ENCODE results near the gene ALDH7A1. TPM values are rescaled to one million over a fixed set of nuclear protein-coding genes. Genes with fewer than 3 reads are reported as not detected.

ALDH7A1 gene
- total RNA-seq, 1 donor from 2014 or later: 63.6 TPM

DNA sequence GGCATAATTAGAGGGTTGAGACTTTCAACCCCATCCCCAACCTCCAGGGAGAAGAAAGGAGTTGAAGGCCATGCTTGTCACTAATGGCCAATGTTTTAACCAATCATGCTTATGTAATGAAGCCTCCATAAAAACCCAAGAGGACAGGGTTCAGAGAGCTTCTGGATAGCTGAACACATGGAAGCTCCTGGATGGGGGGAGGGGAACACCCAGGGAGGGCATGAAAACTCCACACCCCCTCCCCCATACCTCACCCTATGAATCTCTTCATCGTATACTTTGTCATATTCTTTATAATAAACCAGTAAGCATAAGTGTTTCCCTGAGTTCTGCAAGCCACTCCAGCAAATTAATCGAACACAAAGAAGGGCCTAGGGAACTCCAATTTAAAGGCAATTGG, 81.7 kb downstream of the ALDH7A1 start:
- peaks cover 42% of the 10 kb centered on the region for H3K4me1 ChIP-seq
- no peaks in the 10 kb centered on the region for H3K9me3 ChIP-seq
- H3K27ac ChIP-seq: peak overlapping the region; percentile 77
- peak in 1 of 2 donors; percentile 82 for DNase-seq (ENCODE audit: extremely low spot score in 2 of 2)
- TF ChIP-seq POLR2A (IDR thresholded peaks at IDR 0.05) (no peak), POLR2AphosphoS5 (IDR thresholded peaks at IDR 0.05; ENCODE audit: insufficient read depth in 1 of 2, low read depth in 1 of 2) (no peak)
- TF ChIP-seq, protein P1, sequence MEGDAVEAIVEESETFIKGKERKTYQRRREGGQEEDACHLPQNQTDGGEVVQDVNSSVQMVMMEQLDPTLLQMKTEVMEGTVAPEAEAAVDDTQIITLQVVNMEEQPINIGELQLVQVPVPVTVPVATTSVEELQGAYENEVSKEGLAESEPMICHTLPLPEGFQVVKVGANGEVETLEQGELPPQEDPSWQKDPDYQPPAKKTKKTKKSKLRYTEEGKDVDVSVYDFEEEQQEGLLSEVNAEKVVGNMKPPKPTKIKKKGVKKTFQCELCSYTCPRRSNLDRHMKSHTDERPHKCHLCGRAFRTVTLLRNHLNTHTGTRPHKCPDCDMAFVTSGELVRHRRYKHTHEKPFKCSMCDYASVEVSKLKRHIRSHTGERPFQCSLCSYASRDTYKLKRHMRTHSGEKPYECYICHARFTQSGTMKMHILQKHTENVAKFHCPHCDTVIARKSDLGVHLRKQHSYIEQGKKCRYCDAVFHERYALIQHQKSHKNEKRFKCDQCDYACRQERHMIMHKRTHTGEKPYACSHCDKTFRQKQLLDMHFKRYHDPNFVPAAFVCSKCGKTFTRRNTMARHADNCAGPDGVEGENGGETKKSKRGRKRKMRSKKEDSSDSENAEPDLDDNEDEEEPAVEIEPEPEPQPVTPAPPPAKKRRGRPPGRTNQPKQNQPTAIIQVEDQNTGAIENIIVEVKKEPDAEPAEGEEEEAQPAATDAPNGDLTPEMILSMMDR (IDR thresholded peaks at IDR 0.05): no peak
- intact Hi-C loops (cut with DNase I): no loop called here
- H3K36me3 ChIP-seq: no peaks in the 10 kb centered on the region
- no peak overlapping the region for H3K4me3 ChIP-seq
- no peaks in the 10 kb centered on the region for H3K27me3 ChIP-seq

DNA sequence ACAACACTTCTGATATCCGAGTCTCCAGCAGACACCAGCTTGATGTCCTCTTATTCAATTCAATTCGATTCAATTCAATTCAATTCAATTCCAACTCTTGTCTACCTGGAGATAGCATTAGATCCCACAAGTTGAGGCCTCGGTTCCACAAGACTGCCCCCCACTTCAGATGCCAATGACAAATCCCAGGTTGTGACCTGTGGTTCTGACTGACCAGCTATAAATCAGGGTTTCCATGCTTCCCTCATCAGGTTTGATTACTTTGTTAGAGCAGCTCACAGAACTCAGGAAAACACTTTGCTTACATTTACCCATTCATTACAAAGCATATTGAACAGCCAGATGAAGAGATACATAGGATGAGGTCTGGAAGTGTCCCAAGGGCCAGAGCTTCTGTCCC, 82.6 kb downstream of the ALDH7A1 start:
- H3K4me1 ChIP-seq: peaks cover 40% of the 10 kb centered on the region
- intact Hi-C loops (cut with DNase I): no loop called here
- peak in 1 of 2 donors; percentile 42 for DNase-seq (ENCODE audit: extremely low spot score in 2 of 2)

GRCh38 chr5:126511961-126512360, 83.1 kb downstream of the ALDH7A1 start:
- intact Hi-C loops (cut with DNase I): no loop called here
- H3K27me3 ChIP-seq: no peaks in the 10 kb centered on the region
- peak overlapping the region; percentile 34 for H3K27ac ChIP-seq
- no peak for TF ChIP-seq POLR2A (IDR thresholded peaks at IDR 0.05)
- TF ChIP-seq POLR2AphosphoS5 (IDR thresholded peaks at IDR 0.05; ENCODE audit: insufficient read depth in 1 of 2, low read depth in 1 of 2): no peak
- peak in 1 of 2 donors; percentile 83 for DNase-seq (ENCODE audit: extremely low spot score in 2 of 2)
- H3K4me3 ChIP-seq: no peak overlapping the region
- peaks cover 40% of the 10 kb centered on the region for H3K4me1 ChIP-seq
- H3K36me3 ChIP-seq: no peaks in the 10 kb centered on the region
- H3K9me3 ChIP-seq: no peaks in the 10 kb centered on the region

More for the DNA sequence above, 82.6 kb downstream of the ALDH7A1 start:
- H3K4me3 ChIP-seq: no peak overlapping the region
- H3K27ac ChIP-seq: peak overlapping the region; percentile 17
- no peak for TF ChIP-seq POLR2AphosphoS5 (IDR thresholded peaks at IDR 0.05; ENCODE audit: insufficient read depth in 1 of 2, low read depth in 1 of 2)
- TF ChIP-seq, protein P1 (IDR thresholded peaks at IDR 0.05): no peak
- TF ChIP-seq POLR2A (IDR thresholded peaks at IDR 0.05): no peak
- no peaks in the 10 kb centered on the region for H3K9me3 ChIP-seq
- no peaks in the 10 kb centered on the region for H3K36me3 ChIP-seq
- H3K27me3 ChIP-seq: no peaks in the 10 kb centered on the region

- Histone ChIP-seq H3K9me3 (no peaks in the 10 kb centered on the region), H3K4me3 (no peak overlapping the region), H3K36me3 (no peaks in the 10 kb centered on the region), H3K27ac (peak overlapping the region; percentile 60), H3K27me3 (no peaks in the 10 kb centered on the region), H3K4me1 (peaks cover 33% of the 10 kb centered on the region)
- TF ChIP-seq, protein P1 (IDR thresholded peaks at IDR 0.05): no peak
- no peak for TF ChIP-seq POLR2AphosphoS5 (IDR thresholded peaks at IDR 0.05; ENCODE audit: insufficient read depth in 1 of 2, low read depth in 1 of 2)
- TF ChIP-seq POLR2A (IDR thresholded peaks at IDR 0.05): no peak
- no peak for DNase-seq (ENCODE audit: extremely low spot score in 2 of 2)
- intact Hi-C loops (cut with DNase I): no loop called here
Observed at GRCh38 chr5:126509339-126509738, 85.7 kb downstream of the ALDH7A1 start.

GRCh38 chr5:126508962-126509279, 86.1 kb downstream of the ALDH7A1 start:
- Histone ChIP-seq H3K9me3 (no peaks in the 10 kb centered on the region), H3K36me3 (no peaks in the 10 kb centered on the region), H3K27me3 (no peaks in the 10 kb centered on the region), H3K27ac (peak overlapping the region; percentile 60), H3K4me3 (no peak overlapping the region), H3K4me1 (peaks cover 38% of the 10 kb centered on the region)
- intact Hi-C loops (cut with DNase I): no loop called here
- TF ChIP-seq POLR2A (IDR thresholded peaks at IDR 0.05) (no peak), POLR2AphosphoS5 (IDR thresholded peaks at IDR 0.05; ENCODE audit: insufficient read depth in 1 of 2, low read depth in 1 of 2) (peak in 1 of 2 donors; percentile 88)
- TF ChIP-seq, protein P1 (IDR thresholded peaks at IDR 0.05): no peak
- DNase-seq (ENCODE audit: extremely low spot score in 2 of 2): no peak

Data from vagina (tissue), 2 donors.